K562 (cell line): ENCODE measurements around the gene PPP1R13L. TPM values are rescaled to one million over a fixed set of nuclear protein-coding genes. Genes with fewer than 3 reads are reported as not detected.

ENCODE experiments used
- BRD4 ChIP-seq: fragments of 200-600 bp; sonication (generic); IDR thresholded peaks from 2 replicates; pipeline ENCODE4 v1.6.1; 2017; ENCODE audit warnings: inconsistent platforms
- DLX4 ChIP-seq: fragments of 250-450 bp; sonication (Bioruptor Pico); IDR thresholded peaks from 2 replicates; pipeline ENCODE4 v1.6.1; 2021; ENCODE audit warnings: mild to moderate bottlenecking
- E2F8 ChIP-seq: fragments of 450-650 bp; IDR thresholded peaks from 2 replicates; pipeline ENCODE4 v1.7.1; 2018; ENCODE audit warnings: mild to moderate bottlenecking, low read depth; ENCODE audit not compliant: partially characterized antibody
- HDGF ChIP-seq: fragments of 450-650 bp; IDR thresholded peaks from 2 replicates; pipeline ENCODE4 v1.6.1; 2016
- HMG20A ChIP-seq: fragments of 450-650 bp; formaldehyde crosslinking; conservative IDR thresholded peaks from 2 replicates; pipeline ENCODE4 v1.4.0; 2020; ENCODE audit warnings: mild to moderate bottlenecking, mixed read lengths
- KDM5B ChIP-seq: fragments of 200-600 bp; sonication (generic); IDR thresholded peaks from 2 replicates; pipeline ENCODE4 v1.6.1; 2012; ENCODE audit warnings: low read depth, mild to moderate bottlenecking, moderate library complexity, low read length, control low read depth, inconsistent platforms; ENCODE audit not compliant: insufficient replicate concordance
- KLF13 ChIP-seq: fragments of 450-650 bp; IDR thresholded peaks from 2 replicates; pipeline ENCODE4 v1.6.1; 2016; ENCODE audit warnings: missing genetic modification characterization, low read depth, mild to moderate bottlenecking, missing compliant biosample characterization, moderate library complexity, borderline replicate concordance
- L3MBTL2 ChIP-seq: fragments of 450-650 bp; IDR thresholded peaks from 2 replicates; pipeline ENCODE4 v1.6.1; 2016; ENCODE audit warnings: mild to moderate bottlenecking, moderate library complexity
- MLLT1 ChIP-seq, 2 experiments: fragments of 450-650 bp; IDR thresholded peaks; 2 replicates each; pipeline ENCODE4 v1.6.1; 2016
- PTRF ChIP-seq: fragments of 450-650 bp; IDR thresholded peaks from 2 replicates; pipeline ENCODE4 v1.6.1; 2016; ENCODE audit warnings: mild to moderate bottlenecking, missing genetic modification characterization, missing compliant biosample characterization
- PTTG1 ChIP-seq: fragments of 450-650 bp; IDR thresholded peaks from 2 replicates; pipeline ENCODE4 v1.6.1; 2016; ENCODE audit warnings: low read depth, mild to moderate bottlenecking, missing genetic modification characterization, missing compliant biosample characterization
- RFX7 ChIP-seq: fragments of 250-450 bp; sonication (Bioruptor Pico); IDR thresholded peaks from 2 replicates; pipeline ENCODE4 v1.5.1; 2021; ENCODE audit warnings: mild to moderate bottlenecking
- SAFB ChIP-seq: fragments of 200-400 bp; formaldehyde crosslinking; IDR thresholded peaks from 2 replicates; pipeline ENCODE4 v1.6.1; 2017; ENCODE audit warnings: low read depth, low read length, borderline replicate concordance
- SNAPC5 ChIP-seq: fragments of 250-450 bp; sonication (Bioruptor Pico); IDR thresholded peaks from 2 replicates; pipeline ENCODE4 v1.8.0; 2021; ENCODE audit warnings: moderate library complexity, mild to moderate bottlenecking, inconsistent platforms
- SNRNP70 ChIP-seq: fragments of 200-400 bp; formaldehyde crosslinking; optimal IDR thresholded peaks from 2 replicates; pipeline ENCODE3; 2017; ENCODE audit warnings: low read depth, low read length
- SRSF9 ChIP-seq: fragments of 200-400 bp; formaldehyde crosslinking; IDR thresholded peaks from 2 replicates; pipeline ENCODE4 v1.6.1; 2017; ENCODE audit warnings: low read depth, low read length, borderline replicate concordance
- TSC22D4 ChIP-seq: fragments of 450-650 bp; IDR thresholded peaks from 2 replicates; pipeline ENCODE4 v1.6.1; 2016; ENCODE audit warnings: missing genetic modification characterization, missing biosample characterization, control low read depth
- ZFP91 ChIP-seq: sonication (generic); formaldehyde crosslinking; IDR thresholded peaks from 2 replicates; pipeline ENCODE4 v1.8.0; 2022; ENCODE audit warnings: mild to moderate bottlenecking, missing genetic modification reagents
- ZNF274 ChIP-seq: IDR thresholded peaks from 2 replicates; pipeline ENCODE4 v1.6.1; 2011; ENCODE audit warnings: low read depth, mild to moderate bottlenecking, low read length, moderate library complexity, borderline replicate concordance
- ZNF551 ChIP-seq: fragments of 250-450 bp; sonication (Bioruptor Pico); IDR thresholded peaks from 2 replicates; pipeline ENCODE4 v1.5.0; 2021; ENCODE audit warnings: mild to moderate bottlenecking, moderate library complexity
- ZNF830 ChIP-seq: fragments of 250-450 bp; sonication (Bioruptor Pico); IDR thresholded peaks from 2 replicates; pipeline ENCODE4 v1.5.0; 2021; ENCODE audit warnings: mild to moderate bottlenecking
- ZSCAN29 ChIP-seq: fragments of 450-650 bp; IDR thresholded peaks from 2 replicates; pipeline ENCODE4 v1.6.1; 2017
- polyA plus RNA-seq, 8 experiments: library from polyadenylated mRNA; depleted of rRNA in 4 of 8; stranded (reverse) in 5 of 8; unstranded in 3 of 8; fragments of >200 nt; fragmentation: Nextera tagmentation in 2 of 8; fragmentation: Illumina TruSeq in 1 of 8; extraction: Ambion mirVana in 2 of 8; extraction: Trizol in 1 of 8; gene quantifications; 2 replicates each; pipeline versions ENCODE4 v1.2.1 to v1.2.3, GENCODE V29; 2011 to 2014; ENCODE audit warnings: inconsistent platforms in 1 of 8, missing spikeins in 1 of 8
- total RNA-seq, 7 experiments: library from RNA; depleted of rRNA in 6 of 7; stranded (reverse); fragments of >200 nt in 6 of 7; fragmentation: Illumina TruSeq in 2 of 7; extraction: Trizol in 2 of 7; gene quantifications; 2 replicates each; pipeline versions ENCODE4 v1.2.1 to v1.2.3, GENCODE V29; 2011 to 2021; ENCODE audit warnings: low replicate concordance in 1 of 7

Gene PPP1R13L
- total and polyA plus RNA-seq, 9 of the 15 experiments (the other 6 are each of a cell fraction or from before 2014, with no cell fraction given) = 0.32 to 6.7 (median 2.0) TPM

- TF ChIP-seq ZFP91 (CRISPR knock-in tag) (no peak), PTTG1 (tag) (no peak), SNAPC5 (CRISPR knock-in tag) (no peak), KLF13 (tag) (peak; percentile 61; the same call in 1 of the 2 replicates), L3MBTL2 (no peak), SAFB (no peak), ZNF274 (no peak), HMG20A (CRISPR knock-in tag) (no peak), BRD4 (peak; percentile 29; the same call in 1 of the 2 replicates), SNRNP70 (no peak), TSC22D4 (tag) (no peak), MLLT1 (IDR thresholded peaks at IDR 0.05) (peak in 1 of 2 experiments; percentile 67; a peak in 2 of 4 replicates), HDGF (0 out of 2 replicates have a peak, but pooled peaks have one; percentile 51), DLX4 (no peak), KDM5B (peak; percentile 53), PTRF (no peak), ZNF830 (CRISPR knock-in tag) (no peak), ZSCAN29 (no peak), RFX7 (CRISPR knock-in tag) (no peak), ZNF551 (CRISPR knock-in tag) (no peak), E2F8 (no peak), SRSF9 (no peak)
Observed at GRCh38 chr19:45443462-45444317, 38.8 kb upstream of the PPP1R13L start (continued).
